HG02981 (cell line): ENCODE measurements around the gene KLHL7.
"Not testable (repeated sequence)": the region's sequence is repeated elsewhere in the genome, so short reads cannot be mapped to it uniquely, and the experiment has no call there.

Source experiments
- ATAC-seq: cut with Tn5 transposase; IDR thresholded peaks from one replicate; pipeline ENCODE4 v1.9.1; 2021; ENCODE audit warnings: mild to moderate bottlenecking, moderate library complexity; ENCODE audit not compliant: unreplicated experiment

KLHL7 gene

GRCh38 chr7:23106823-23107663 is 1.5 kb downstream of the KLHL7 start:
- ATAC-seq = no peak

DNA sequence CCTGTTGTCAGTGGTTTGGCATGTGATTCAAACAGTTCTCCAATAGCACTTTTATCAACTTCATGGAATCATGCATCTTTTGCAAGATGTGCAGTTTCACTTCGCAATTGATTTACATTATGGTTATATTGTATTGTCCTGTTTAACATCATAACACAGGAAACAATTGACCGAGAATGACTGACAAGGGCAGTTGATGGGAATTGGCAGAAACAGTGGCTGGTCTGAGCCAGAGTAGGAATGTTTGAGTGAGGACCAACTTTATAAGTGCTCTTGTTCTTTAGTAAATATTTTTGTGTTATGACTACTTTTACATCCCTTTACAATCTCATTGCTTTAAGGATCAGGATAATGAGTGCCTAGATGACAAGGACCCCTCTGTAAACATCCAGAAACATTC is 2.2 kb downstream of the KLHL7 start:
- no peak for ATAC-seq

DNA sequence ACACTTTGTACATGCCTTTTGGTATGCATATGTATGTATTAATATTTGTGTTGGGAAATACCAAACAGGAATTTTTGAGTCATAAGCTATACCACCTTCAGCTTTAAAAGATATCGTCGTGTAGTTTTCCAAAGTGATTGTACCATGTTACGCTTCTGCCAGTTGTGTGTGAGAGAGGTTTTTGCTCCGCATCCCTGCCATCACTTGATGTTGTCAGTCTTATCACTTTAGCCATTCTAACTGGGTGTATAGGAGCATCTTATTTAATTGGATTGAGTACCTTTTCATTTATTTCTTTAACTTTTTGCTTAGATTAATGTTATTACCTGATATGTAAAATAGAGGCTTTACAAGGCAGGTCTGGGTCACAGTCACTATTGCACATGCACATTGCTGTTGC is 3.4 kb downstream of the KLHL7 start:
- no peak for ATAC-seq

DNA sequence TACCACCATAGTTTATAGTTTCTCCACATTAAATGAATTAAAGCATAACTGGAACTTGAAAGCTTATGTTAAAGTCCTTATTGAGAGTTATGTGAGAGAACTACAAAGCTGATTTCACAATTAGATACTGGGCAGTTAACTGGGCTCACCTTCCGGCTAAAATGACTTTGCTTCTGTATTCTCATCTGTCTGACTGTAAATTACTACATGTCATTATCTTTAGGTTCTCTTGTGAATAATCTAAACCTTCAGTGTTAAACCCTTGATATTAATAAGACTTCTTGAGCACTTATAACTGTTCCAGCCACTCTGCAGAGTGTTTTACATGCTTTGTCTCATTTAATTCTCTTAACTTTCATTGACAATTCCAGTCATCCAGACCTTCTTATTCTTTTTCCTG is 3.9 kb downstream of the KLHL7 start:
- no peak for ATAC-seq

GRCh38 chr7:23114896-23115295 is 9.3 kb downstream of the KLHL7 start:
- ATAC-seq = no peak

GRCh38 chr7:23115991-23116390 is 10.4 kb downstream of the KLHL7 start:
- ATAC-seq = no peak

- ATAC-seq = no peak
Observed at GRCh38 chr7:23117841-23118240, 12.3 kb downstream of the KLHL7 start.

- no peak for ATAC-seq
Observed at GRCh38 chr7:23120106-23120505, 14.5 kb downstream of the KLHL7 start.

GRCh38 chr7:23121165-23121564 is 15.6 kb downstream of the KLHL7 start:
- no peak for ATAC-seq

DNA sequence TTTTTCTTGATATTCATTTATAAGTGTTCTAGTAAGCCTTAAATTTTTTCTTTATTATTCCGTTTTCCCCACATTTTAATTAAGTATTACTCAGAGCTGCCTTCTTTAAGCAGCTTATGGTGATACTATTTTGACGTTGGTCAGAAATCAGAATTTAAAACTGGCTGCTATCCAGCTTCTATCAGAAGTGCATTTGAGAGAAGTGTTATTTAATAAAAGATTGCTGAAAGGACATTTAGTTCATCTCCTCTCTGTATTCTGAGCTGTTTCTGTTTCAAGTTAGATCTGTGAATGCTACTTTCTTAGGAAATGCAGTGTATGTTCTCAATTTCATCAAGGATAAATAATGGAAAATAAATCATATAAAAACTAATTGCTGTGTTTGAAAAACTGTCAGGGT is 17.4 kb downstream of the KLHL7 start:
- no peak for ATAC-seq

- ATAC-seq = no peak
Observed at GRCh38 chr7:23123465-23123864, 17.9 kb downstream of the KLHL7 start.

GRCh38 chr7:23129036-23129435 is 23.5 kb downstream of the KLHL7 start:
- no peak for ATAC-seq

- not testable (repeated sequence) for ATAC-seq
Observed at GRCh38 chr7:23131799-23132198, 26.2 kb downstream of the KLHL7 start.

DNA sequence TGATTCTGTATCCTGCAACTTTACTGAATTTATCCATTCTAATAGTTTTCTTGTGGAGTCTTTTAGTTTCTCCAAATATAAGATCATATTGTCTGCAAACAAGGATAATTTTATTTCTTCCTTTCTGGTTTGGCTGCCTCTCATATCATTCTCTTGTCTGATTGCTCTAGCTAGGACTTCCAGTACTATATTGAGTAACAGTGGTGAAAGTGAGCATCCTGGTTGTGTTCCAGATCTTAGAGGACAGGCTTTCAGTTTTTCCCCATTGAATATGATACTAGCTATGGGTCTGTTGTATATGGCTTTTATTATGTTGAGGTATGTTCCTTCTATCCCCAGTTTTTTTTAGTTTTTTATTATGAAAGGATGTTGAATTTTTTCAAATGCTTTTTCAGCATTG is 28.2 kb downstream of the KLHL7 start:
- no peak for ATAC-seq

DNA sequence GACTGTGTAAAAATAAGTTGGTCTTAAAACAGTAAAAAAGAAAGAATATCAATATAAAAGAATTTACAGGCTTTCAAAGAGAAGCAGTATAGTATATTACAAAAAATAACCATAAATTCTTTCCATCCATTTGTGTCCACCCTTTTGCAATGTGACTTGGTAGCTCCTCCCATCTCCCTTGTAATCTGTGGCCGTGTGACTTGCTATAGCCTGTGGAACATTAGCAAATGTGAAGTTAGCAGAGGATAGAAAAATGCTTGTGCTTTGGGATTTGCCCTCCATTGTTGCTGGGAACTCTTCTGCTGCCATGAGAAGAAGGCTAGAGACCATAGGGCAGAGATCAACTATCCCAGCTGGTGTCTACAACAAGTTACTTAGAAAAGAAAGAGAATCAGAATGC is 30.2 kb downstream of the KLHL7 start:
- ATAC-seq = no peak

DNA sequence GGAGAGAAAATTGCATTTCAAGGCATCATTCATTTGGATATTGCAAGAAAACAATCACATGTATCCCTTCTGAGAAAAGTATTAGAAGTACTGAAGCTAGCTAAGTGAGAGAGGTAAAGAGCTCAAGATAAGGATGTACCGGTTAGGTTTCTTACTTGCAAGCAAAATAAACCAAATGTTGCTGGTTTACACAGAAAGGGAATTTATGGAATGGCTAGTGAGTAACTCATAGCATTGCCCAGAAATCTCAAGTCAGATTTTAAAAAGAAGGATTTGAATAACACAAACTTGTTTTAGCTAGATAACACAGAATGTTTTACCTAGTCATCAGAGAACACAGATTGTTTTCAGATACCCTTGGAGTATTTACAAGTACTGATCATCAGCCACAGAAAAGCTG is 30.6 kb downstream of the KLHL7 start:
- no peak for ATAC-seq

- ATAC-seq = no peak
Observed at GRCh38 chr7:23157679-23158078, 52.1 kb downstream of the KLHL7 start.

GRCh38 chr7:23158546-23158945 is 53.0 kb downstream of the KLHL7 start:
- no peak for ATAC-seq

DNA sequence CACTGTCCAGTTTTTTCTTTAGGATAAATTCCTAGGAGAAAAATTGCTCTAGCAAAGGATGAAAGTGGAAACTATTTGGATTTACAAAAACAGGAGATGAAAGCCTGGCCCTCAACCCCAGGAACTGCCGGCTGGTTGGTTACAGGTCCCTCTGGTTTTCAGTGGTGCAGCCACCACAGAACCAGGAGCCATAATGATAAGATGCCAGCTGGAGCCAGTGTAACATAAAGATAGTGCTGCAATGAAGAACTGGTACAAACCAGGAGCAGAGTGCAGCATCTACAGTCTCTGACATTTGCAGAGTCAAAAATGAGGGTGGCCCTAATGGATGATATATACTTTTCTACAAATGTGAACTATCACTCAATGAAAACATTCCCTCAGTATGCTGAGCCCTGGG is 55.9 kb downstream of the KLHL7 start:
- no peak for ATAC-seq

DNA sequence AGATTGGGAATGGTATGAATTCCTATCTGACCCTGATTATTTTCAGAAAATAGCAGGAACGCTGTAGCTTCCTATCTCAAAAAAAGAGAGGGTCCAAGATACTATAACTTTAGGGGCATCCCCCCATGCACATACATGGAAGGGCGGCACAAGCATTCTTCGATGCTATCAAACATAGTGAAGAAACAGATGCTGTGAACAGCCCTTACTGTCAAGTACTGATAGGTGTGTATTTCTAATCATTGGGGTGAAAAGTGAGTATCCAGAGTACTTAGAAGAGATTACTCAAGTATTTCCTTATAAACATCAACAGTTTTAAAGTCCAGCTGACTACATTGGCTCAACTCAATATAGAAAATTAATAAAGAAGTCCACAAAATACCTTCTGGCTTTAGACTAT is 59.3 kb downstream of the KLHL7 start:
- no peak for ATAC-seq

DNA sequence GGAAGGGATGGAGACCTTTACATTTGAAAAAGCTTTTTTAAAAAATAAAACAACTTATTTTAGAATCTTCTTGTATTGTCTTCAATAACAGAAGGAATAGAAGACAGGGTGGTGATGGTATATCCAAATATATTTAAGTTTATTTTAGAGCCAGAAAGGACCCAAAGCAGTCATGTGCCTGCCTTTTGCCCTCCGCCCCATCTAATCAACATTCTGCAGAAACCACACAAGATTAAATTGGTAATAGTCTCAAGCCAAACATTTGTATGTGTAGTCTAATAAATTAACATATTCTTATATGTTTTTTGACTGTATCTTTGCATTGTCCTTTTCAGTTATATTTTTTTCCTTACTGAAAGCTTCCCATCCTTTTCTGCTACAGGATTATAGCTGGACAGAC is 59.7 kb downstream of the KLHL7 start:
- no peak for ATAC-seq

- no peak for ATAC-seq
Observed at GRCh38 chr7:23167691-23168090, 62.1 kb downstream of the KLHL7 start.
